BE2C (cell line): ENCODE measurements around the gene RNPEPL1.

ENCODE experiments used
- DNase-seq: peaks from one replicate; pipeline ENCODE4 v3.0.0-alpha.2; 2020
- H3K27me3 ChIP-seq: fragments of 250-450 bp; sonication (Bioruptor Pico); 2 replicates; pipeline ENCODE4 v1.5.1; 2020; ENCODE audit warnings: mild to moderate bottlenecking
- H3K36me3 ChIP-seq: fragments of 250-450 bp; sonication (Bioruptor Pico); 2 replicates; pipeline ENCODE4 v1.5.1; 2020; ENCODE audit warnings: mild to moderate bottlenecking
- H3K4me1 ChIP-seq: fragments of 250-450 bp; sonication (Bioruptor Pico); 2 replicates; pipeline ENCODE4 v1.5.1; 2020
- H3K4me3 ChIP-seq: 2 replicates; pipeline ENCODE4 v1.5.1; 2011; ENCODE audit warnings: low read depth, low read length
- H3K9me3 ChIP-seq: fragments of 250-450 bp; sonication (Bioruptor Pico); 2 replicates; pipeline ENCODE4 v1.5.1; 2020
- CTCF ChIP-seq: IDR thresholded peaks from 2 replicates; pipeline ENCODE4 v1.5.1; 2012; ENCODE audit warnings: mild to moderate bottlenecking, low read depth, low read length

The RNPEPL1 gene

GRCh38 chr2:240557808-240558207 is 10.5 kb upstream of the RNPEPL1 start, which contains the start of gene ANKMY1:
Gene ANKMY1, minus strand, starts transcription at chr2:240557988. Its CDS starts 653 bp downstream, at chr2:240557335.
- H3K4me3 ChIP-seq = peak within 1 kb of the TSS; percentile 15; the same call in 1 of the 2 replicates
- peak; percentile 90 for DNase-seq
- TF ChIP-seq CTCF = no peak

GRCh38 chr2:240558236-240558761 is 10.0 kb upstream of the RNPEPL1 start:
- Histone ChIP-seq H3K4me3 (peak overlapping the region; percentile 15; the same call in 1 of the 2 replicates), H3K27me3 (no peaks in the 10 kb centered on the region), H3K36me3 (peaks cover 8% of the 10 kb centered on the region), H3K4me1 (peaks cover 4% of the 10 kb centered on the region; the same call in 1 of the 2 replicates), H3K9me3 (no peaks in the 10 kb centered on the region; the same call in 1 of the 2 replicates)
- DNase-seq = no peak
- no peak for TF ChIP-seq CTCF

More at GRCh38 chr2:240557808-240558207, 10.5 kb upstream of the RNPEPL1 start, which contains the start of gene ANKMY1:
- peaks cover 12% of the 10 kb centered on the region for H3K36me3 ChIP-seq
- no peaks in the 10 kb centered on the region; the same call in 1 of the 2 replicates for H3K9me3 ChIP-seq
- H3K4me1 ChIP-seq = peaks cover 4% of the 10 kb centered on the region; the same call in 1 of the 2 replicates
- no peaks in the 10 kb centered on the region for H3K27me3 ChIP-seq

GRCh38 chr2:240559286-240559685 is 9.0 kb upstream of the RNPEPL1 start:
- Histone ChIP-seq H3K4me3 (peak overlapping the region; percentile 73), H3K9me3 (no peaks in the 10 kb centered on the region), H3K36me3 (peaks cover under 1% of the 10 kb centered on the region; the same call in 1 of the 2 replicates), H3K4me1 (peaks cover 4% of the 10 kb centered on the region; the same call in 1 of the 2 replicates), H3K27me3 (no peaks in the 10 kb centered on the region)
- no peak for TF ChIP-seq CTCF
- DNase-seq = no peak

GRCh38 chr2:240560084-240560479 is 8.2 kb upstream of the RNPEPL1 start, which contains the start of gene DUSP28:
Gene DUSP28, plus strand, starts transcription at chr2:240560357. Its CDS starts 328 bp downstream, at chr2:240560685.
- H3K4me3 ChIP-seq = peak within 1 kb of the TSS; percentile 73
- no peaks in the 10 kb centered on the region for H3K9me3 ChIP-seq
- no peak for TF ChIP-seq CTCF
- H3K36me3 ChIP-seq = no peaks in the 10 kb centered on the region
- H3K27me3 ChIP-seq = no peaks in the 10 kb centered on the region
- DNase-seq = peak; percentile 96
- peaks cover 4% of the 10 kb centered on the region for H3K4me1 ChIP-seq

GRCh38 chr2:240560480-240561324 is 7.6 kb upstream of the RNPEPL1 start:
- no peaks in the 10 kb centered on the region for H3K36me3 ChIP-seq
- no peaks in the 10 kb centered on the region for H3K27me3 ChIP-seq
- peak overlapping the region; percentile 73 for H3K4me3 ChIP-seq
- DNase-seq = peak; percentile 100
- TF ChIP-seq CTCF = peak; percentile 36; the same call in 1 of the 2 replicates
- no peaks in the 10 kb centered on the region for H3K9me3 ChIP-seq
- H3K4me1 ChIP-seq = peaks cover 9% of the 10 kb centered on the region
